T-helper 9 cell (primary cell): ENCODE results near the gene ABCC8.

Source experiments
- DNase-seq: peaks from one replicate; pipeline ENCODE4 v3.0.0-alpha.2; 2020
- total RNA-seq, 2 donors: gene quantifications; one replicate each; lab custom pipeline; 2026; lab: John Stamatoyannopoulos, UW

The ABCC8 gene
- 0 reads per million in 2 donors for total RNA-seq

GRCh38 chr11:17476317-17477083, at the start of gene ABCC8:
Gene ABCC8 (minus strand): TSS chr11:17476845. CDS start chr11:17476776, 69 bp downstream.
- no peak for DNase-seq

DNA sequence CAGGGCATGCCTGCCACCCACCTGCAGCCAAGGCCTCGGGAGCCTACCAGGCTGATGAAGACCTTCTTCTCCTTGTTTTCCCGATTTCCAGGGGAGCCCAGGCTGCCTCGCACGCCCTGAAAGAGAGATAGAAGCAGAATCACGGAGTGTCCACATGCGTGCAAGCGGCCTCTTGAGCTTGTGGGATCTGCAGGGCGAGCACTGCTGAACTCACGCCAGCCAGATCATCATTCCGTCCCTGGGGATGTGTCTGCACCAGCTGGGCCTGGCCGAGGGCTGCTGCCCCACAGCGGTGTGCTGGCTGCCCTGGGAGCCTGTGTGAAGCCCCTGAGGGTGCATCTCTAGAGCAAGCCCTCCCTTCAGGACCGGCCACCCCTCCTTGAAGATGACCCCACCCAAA, 49.7 kb upstream of the ABCC8 start:
- DNase-seq: no peak

DNA sequence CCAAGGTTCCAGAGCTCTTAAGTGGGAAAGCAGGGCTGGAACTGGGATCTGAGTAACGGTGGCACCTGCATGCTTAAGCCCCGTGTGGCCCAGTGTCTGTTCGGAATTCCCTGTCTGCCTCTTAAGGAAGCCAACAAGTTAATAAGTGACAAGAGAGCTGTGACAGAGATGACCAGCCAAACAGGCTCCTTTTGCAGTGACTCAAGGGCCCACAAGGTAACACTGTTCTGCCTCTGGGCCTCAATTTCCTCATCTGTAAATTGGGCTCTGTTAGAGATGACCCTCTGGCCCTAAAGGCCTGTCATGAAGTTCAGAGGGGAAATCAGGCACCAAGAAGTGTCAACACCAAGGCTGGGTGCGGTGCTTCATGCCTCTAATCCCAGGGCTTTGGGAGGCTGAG, 48.9 kb upstream of the ABCC8 start:
- no peak for DNase-seq

GRCh38 chr11:17524221-17524620, 47.6 kb upstream of the ABCC8 start:
- no peak for DNase-seq

- DNase-seq: no peak
Observed at GRCh38 chr11:17522655-17523054, 46.0 kb upstream of the ABCC8 start.

DNA sequence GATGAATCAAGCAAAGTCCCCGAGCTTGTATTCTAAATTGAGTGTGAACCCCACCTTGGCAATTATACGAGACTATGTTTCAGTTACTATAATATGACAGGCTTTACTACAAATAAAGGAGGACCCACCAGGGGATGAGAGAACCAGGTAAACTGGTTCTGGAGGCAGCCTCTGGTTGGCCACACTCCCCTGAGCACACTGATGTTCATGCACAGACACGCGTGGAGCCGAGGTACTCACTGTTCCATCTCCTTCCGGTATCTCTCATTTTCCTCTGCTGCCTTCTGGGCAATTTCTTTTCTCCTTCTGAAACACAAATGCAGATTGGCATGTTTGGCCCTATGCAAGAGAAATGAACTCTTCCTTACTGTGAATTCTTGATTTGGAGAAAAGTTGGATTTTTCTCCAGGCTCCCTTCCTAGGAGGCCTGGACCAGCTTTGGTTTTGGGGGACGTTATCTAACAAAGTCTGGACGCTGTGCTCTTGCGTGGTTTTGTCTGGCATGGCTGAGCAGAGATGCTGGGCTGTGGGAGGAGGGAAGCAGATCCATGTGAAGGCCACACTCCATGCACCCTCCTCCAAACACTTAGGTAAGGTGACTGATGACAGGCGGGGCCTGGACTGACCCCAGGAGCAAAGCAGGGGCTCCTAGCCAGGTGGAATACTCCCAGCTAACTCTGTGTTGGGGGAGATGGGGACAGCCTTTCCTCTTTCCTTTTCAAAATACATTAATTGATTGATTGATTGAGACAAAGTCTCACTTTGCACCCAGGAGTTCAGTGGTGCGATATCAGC, 44.7 kb upstream of the ABCC8 start:
- DNase-seq: no peak

DNA sequence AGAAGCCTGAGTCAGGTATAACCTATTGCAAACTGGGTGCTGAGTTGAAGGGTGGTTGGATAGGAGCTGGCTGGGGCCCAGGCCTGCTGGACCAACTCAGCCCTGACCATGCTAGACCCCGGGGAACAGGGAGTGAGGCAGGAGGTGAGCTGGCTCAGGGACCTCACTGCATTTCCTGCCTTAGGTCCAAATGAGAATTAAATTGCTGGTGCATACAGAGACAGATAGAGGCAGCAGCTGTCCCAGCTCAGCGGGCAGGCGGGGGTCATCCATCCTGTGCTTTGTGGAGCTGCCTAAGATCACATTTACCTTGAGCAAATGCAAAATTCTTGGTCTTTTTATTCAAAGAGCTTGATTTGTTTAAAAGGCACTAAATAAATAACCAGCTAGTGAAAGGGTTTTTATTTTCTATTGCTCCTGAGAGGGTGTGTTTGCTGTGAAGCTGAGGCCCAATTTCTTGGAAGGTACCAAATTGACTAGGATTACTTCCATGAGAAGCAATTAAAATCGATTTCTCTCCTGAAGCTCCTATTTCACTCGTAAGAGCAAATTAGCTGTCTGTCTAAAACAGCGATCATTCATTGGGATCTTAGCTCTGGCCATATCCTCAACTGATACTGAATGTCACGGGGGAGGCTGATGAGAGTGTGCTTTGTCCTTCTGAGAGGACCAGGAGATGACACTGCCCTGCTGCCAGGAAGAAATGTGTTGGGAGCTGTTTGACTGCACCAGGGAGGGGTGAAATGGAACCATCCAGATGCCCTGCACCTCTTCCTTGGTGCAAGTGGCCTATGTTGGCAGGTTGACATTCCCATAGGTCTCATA, 42.6 kb upstream of the ABCC8 start:
- DNase-seq: no peak

GRCh38 chr11:17518366-17518765, 41.7 kb upstream of the ABCC8 start:
- DNase-seq: no peak

DNA sequence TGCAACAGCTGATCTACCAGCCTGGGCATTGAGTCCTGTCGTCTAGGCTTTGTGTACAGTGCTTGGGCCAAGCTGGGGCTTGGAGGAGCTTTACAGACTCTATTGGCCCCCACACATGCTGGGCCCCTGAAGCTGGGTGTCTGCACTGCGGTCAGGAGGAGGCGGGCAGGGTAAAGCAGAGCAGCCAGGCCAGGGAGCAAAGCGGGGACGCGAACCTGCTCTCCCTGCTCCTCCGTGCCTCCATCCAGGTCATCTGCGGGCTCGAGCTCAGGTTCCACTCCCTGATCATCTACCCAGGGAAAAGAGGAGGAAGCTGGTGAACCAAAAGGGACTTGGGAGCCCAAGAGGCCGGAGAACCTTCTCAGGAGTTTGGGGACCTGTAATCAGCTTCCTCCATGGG, 40.5 kb upstream of the ABCC8 start:
- no peak for DNase-seq

DNA sequence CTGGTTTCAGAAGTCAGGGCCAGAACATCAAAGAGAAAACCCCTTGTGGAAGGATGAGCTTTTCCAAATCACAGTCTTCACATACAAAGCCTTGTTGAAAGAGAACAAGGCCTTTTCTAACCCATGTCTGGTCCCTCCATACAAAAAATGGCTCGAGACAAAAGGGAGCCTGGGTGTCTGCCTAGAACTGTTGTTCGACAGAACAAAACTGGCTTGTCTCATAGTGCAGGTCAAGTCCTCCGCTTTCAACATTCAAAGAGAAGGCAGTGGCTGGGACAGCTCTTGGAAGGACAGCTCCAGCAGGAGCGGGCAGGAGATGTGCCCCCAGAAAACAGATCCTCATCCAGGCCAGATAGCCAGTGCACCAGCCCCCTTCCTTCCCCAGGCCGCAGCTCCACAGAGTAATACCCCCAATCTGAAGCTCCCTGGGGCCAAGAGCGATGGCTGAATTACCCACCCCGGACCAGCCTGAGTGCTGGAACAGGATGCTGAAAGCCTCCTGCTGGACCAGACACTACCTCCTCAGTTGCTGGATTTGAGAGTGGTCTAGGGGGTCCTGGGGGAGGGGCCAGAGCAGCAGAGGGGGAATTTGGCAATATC, 40.0 kb upstream of the ABCC8 start:
- DNase-seq: no peak

DNA sequence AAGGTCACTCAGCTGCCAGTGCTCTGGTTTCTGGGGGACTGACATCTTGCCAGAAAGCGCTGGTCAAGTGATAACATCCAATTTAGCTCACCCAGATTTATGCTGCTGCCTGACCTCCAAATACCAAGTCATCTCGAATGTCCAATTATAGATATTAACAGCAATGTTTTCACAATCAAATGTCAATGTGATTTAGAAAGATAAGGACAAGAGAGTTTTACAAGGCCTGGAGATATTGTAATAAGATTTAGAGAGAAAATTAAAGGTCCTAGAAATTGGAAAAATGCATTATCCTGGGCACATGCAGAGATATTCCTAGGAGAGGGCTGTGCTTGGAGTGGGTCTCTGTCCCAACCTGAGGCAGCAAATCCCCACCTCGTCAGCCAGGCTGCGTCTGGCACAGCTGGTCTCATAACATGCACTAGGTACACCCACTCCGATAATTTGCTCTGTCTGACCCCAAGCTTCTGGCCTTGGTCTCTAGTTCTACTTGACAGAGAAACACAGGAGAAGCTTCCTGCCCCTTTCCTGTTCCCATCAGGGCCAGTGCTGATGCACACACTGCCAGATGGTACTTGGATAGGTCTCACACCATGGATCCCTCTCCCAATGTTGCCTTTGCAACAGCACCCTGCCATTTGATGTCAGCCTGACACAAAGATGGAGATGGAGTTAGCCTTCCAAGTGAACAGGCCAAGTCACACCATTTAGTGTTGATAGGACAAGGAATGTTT, 39.0 kb upstream of the ABCC8 start:
- no peak for DNase-seq

DNA sequence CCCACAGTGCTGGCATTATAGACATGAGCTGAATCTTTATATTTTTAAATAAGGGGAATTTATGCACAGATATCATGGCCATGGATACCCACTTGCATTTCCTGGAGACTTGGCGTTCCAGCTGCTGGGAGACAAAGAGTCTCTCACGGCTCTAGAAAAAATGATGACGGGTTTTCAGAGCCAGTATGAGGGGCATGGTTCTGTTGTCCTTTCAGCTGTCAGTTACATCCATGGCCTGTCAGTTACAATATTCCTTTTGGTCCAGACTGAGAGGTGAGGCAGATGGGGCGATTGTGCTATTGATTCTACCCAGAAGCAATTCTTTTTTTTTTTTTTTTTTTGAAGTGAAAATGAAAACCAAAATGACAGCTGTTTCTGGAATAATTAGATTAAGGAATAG, 37.8 kb upstream of the ABCC8 start:
- DNase-seq: no peak

GRCh38 chr11:17513853-17514252, 37.2 kb upstream of the ABCC8 start:
- no peak for DNase-seq

GRCh38 chr11:17512101-17512500, 35.5 kb upstream of the ABCC8 start:
- DNase-seq: no peak

DNA sequence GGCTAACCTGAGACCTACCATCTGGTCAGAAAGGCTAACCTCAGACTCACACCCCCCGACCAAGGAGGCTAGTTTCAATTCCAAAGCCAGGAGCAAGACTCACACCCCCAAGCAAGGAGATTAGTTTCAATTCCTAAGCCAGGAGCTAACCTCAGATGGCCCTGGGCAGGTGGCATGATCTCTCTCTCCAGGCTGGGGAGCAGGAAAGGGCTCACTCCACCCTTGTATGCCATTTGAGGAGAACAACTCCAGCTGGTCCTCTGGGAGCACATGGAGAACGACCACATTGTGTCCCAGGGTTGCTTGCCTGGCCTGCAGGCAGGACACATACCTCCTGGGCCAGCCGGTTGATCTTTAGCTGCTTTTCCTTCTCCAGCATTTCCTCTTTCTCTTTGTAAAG, 34.9 kb upstream of the ABCC8 start:
- DNase-seq: no peak

DNA sequence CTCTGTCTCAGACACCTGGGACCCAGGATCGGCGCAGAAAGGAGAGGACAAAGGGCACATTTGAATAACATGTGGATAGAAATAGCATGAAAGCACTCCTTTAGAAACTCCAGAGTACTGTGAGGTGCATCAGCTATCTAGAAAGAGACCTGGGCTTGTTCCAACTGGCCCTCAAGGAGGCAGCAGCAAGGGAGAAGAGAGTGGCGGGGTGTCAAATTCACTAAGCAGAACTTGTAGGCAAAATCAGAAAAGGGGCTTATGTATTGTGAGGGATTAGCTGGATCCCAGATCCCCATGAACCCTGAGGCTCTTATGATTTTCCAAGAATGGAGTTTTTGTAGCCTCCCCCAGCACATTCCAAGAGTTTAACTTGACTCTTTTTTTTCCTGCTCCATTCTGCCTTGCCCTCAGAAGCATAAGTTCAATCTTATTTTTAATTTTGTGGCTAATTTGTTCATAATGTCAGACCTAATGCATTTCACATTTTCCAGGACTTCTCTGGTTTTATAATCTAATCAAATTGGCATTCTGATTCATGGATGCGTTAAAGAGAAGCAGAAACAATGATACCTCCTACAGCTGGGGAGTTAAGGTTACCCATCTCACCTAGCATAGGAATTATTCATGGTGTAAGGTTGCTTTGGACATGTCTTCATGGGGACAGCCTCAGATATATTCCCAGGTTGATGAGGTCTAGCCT, 34.0 kb upstream of the ABCC8 start:
- DNase-seq: no peak

DNA sequence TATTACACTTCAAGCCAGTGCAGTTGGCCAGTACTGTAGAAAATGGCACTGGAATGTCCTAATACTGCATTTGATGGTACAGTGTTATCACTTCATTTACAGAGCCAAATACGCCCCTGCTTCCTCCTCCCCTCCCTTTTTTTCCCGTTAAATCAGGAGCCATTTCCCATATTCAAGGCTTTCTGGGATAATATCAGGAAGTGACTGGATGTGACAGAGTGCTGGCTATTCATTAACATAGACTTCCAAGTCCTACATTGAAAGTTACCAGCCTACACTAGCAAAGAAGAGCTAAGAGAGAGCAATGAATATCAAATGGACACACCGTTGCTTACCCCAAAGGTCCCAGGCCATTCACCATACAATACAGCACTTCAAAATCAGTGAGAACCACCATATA, 32.1 kb upstream of the ABCC8 start:
- no peak for DNase-seq

DNA sequence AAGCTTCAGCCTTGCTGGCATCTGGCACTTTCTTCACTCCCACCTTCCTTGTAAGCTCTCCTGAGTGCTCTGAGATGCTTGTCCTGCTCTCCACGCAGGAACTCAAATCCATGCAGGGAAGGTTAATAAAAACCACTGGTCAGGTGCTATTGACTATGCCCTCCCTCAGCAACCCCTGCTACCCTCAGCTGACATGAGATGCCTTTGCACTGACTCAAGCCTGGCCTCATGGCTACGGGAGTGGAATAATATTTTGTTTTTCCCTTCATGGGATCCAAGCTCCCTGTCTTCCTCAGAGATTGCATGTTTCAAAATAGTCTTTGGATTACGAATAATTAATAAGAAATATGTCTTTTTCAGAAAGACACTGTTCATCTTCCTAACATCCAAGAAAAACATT, 31.7 kb upstream of the ABCC8 start:
- no peak for DNase-seq

DNA sequence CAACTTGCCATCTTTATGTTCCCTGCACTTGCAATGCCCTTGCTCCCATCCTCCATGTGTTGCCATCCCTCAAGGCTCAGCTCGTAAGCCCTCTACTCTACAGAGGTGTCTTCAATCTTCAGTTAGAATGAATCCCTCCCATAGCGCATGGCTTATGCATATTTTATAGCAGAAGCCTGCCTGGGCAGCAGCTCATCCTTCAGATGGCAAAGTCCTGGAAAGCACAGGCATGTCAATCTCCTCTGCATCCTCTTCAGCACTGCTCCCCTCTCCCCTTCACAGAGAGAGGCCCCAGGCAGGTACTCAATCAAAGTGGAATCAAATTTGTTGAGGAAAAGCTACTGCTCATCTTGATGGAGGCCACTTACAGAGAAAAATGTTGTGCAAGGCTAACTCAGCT, 31.1 kb upstream of the ABCC8 start:
- DNase-seq: no peak

GRCh38 chr11:17506942-17507341, 30.3 kb upstream of the ABCC8 start:
- DNase-seq: no peak

- DNase-seq: no peak
Observed at GRCh38 chr11:17506314-17506713, 29.7 kb upstream of the ABCC8 start.

DNA sequence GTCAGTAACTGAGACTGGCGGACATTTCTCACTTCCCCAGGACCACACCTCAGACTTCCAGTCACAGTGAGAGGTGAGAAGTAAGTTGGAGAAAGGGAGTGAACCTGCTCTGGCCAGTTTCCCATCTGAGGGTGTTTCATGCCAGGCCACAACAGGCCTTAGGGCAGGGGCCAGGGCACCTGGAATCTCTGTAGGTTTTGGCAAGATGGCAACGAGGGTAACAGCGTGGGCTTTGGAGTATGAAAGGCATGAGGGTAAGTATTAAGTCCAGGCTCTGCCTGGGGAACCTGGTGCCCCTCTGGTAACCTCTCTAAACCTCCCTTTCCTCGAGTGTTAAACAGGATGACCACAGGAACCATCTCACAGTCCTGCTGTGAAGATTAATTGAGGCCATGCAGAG, 28.5 kb upstream of the ABCC8 start:
- no peak for DNase-seq
